Measurements from ENCODE around the gene GBP1. TPM values are rescaled to one million over a fixed set of nuclear protein-coding genes. Genes with fewer than 3 reads are reported as not detected.

The GBP1 gene
- total RNA-seq, 1 donor, result 162 TPM

DNA sequence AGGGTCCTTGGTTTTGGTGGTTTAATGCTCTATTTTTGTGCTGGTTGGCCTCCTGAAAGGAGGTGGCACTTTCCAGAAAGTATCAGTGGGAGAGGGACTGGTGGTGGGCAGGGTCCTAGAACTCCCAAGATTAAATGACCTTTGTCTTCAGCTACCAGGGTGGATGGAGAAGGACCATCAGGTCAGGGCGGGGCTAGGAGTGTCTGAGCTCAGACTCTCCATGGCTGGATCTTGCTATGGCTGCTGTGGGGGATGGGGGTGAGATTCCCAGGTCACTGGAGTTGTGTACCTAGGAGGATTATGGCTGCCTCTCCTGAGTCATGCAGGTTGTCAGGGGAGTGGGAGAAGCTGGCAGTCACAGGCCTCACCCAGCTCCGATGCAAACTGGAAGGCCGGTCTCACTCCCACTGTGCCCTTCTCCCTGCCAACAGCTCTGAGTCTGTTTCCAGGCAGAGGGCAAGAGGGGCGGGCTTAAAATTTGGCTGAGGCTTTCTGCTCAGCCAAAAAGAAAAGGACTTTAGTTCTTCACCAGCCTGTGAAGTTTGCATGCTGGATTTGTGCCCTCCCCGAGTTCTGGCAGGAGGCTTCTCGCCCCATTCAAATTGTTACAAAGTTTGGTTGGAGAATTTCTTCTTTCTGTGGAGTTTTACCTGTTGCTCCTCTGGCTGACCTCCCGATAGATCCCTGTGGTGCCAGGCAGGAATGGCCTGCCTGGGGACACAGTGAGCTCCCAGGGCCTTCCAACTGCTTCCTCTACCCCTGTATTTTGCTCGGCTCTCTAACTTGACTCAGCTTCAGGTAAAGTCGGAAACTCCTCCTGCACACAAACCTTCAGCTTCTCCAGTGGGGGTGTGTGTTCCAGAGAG, 59.5 kb downstream of the GBP1 start:
- DNase-seq (ENCODE audit: low read depth), result no peak
- no peak overlapping the region for H3K4me3 ChIP-seq (ENCODE audit: low read depth, low read length)
- TF ChIP-seq, protein P1, sequence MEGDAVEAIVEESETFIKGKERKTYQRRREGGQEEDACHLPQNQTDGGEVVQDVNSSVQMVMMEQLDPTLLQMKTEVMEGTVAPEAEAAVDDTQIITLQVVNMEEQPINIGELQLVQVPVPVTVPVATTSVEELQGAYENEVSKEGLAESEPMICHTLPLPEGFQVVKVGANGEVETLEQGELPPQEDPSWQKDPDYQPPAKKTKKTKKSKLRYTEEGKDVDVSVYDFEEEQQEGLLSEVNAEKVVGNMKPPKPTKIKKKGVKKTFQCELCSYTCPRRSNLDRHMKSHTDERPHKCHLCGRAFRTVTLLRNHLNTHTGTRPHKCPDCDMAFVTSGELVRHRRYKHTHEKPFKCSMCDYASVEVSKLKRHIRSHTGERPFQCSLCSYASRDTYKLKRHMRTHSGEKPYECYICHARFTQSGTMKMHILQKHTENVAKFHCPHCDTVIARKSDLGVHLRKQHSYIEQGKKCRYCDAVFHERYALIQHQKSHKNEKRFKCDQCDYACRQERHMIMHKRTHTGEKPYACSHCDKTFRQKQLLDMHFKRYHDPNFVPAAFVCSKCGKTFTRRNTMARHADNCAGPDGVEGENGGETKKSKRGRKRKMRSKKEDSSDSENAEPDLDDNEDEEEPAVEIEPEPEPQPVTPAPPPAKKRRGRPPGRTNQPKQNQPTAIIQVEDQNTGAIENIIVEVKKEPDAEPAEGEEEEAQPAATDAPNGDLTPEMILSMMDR (IDR thresholded peaks at IDR 0.05; ENCODE audit: insufficient read depth, low read depth, low read length), result no peak

Small RNA genes lying within 50 kb of the gene (small RNA-seq; reads per million reads assigned to genes)
- not detected for gene RF00019

Other genes starting within 250 kb of the GBP1 start
- 31.9 and 43.2 TPM in 2 replicates for gene GTF2B, start 173.6 kb downstream of the GBP1 start, total RNA-seq
- gene KYAT3, start 72.6 kb downstream of the GBP1 start, total RNA-seq, result 42.8 and 45.3 TPM in 2 replicates
- gene RBMXL1, start 72.6 kb downstream of the GBP1 start, total RNA-seq, result 10.3 and 15.1 TPM in 2 replicates
- 24.8 and 41.0 TPM in 2 replicates for gene GBP3, start 42.3 kb downstream of the GBP1 start, total RNA-seq
- gene GBP2, start 60.9 kb upstream of the GBP1 start, total RNA-seq, result 59.9 and 96.3 TPM in 2 replicates
- gene GBP7, start 110.8 kb upstream of the GBP1 start, total RNA-seq, result not detected in 2 replicates
- gene GBP4, start 133.7 kb upstream of the GBP1 start, total RNA-seq, result 14.2 and 44.5 TPM in 2 replicates
- gene GBP5, start 207.7 kb upstream of the GBP1 start, total RNA-seq, result under 0.01 and 0.32 TPM in 2 replicates

Measured in fibroblast of villous mesenchyme (primary cell).